SK-N-MC (cell line): Measurements from ENCODE around the gene MAML2.

Experiments
- DNase-seq: peaks from one replicate; pipeline ENCODE4 v3.0.0-alpha.2; 2011; ENCODE audit warnings: low read depth, low spot score
- H3K27ac ChIP-seq: fragments of 200-600 bp; sonication (generic); 2 replicates; pipeline ENCODE4 v1.5.1; 2016; ENCODE audit warnings: mixed run types
- H3K36me3 ChIP-seq: fragments of 200-600 bp; sonication (generic); 2 replicates; pipeline ENCODE4 v1.6.1; 2017; ENCODE audit warnings: antibody characterized with exemption, low read length, mixed read lengths; ENCODE audit not compliant: insufficient read depth
- H3K4me3 ChIP-seq: fragments of 200-600 bp; sonication (generic); 2 replicates; pipeline ENCODE4 v1.5.1; 2016
- H3K9ac ChIP-seq: fragments of 200-600 bp; sonication (generic); 2 replicates; pipeline ENCODE4 v1.8.0; 2017; ENCODE audit warnings: mixed run types, mixed read lengths; ENCODE audit not compliant: insufficient read length
- H3K9me3 ChIP-seq: fragments of 200-600 bp; sonication (generic); 2 replicates; pipeline ENCODE4 v1.6.1; 2017; ENCODE audit warnings: low read depth, mild to moderate bottlenecking, antibody characterized with exemption, low read length, moderate library complexity, mixed read lengths
- EZH2 ChIP-seq: fragments of 200-600 bp; sonication (generic); IDR thresholded peaks from one replicate; pipeline ENCODE4 v1.6.1; 2017; ENCODE audit warnings: antibody characterized with exemption
- FOXP2 ChIP-seq: optimal IDR thresholded peaks from 2 replicates; pipeline ENCODE3; 2011; ENCODE audit warnings: mild to moderate bottlenecking, moderate library complexity; ENCODE audit not compliant: insufficient read depth; ENCODE audit errors: extremely low read length, control extremely low read depth
- POLR2AphosphoS5 ChIP-seq: IDR thresholded peaks from 2 replicates; pipeline ENCODE4 v1.6.1; 2012; ENCODE audit warnings: mild to moderate bottlenecking, low read depth, low read length, borderline replicate concordance

The MAML2 gene

GRCh38 chr11:96104496-96104895 lies 238.5 kb downstream of the MAML2 start:
- TF ChIP-seq POLR2AphosphoS5 (no peak), EZH2 (no peak), FOXP2 (no peak)
- H3K9ac ChIP-seq = no peak overlapping the region
- no peak overlapping the region for H3K4me3 ChIP-seq
- H3K36me3 ChIP-seq = no peaks in the 10 kb centered on the region
- no peaks in the 10 kb centered on the region for H3K9me3 ChIP-seq
- H3K27ac ChIP-seq = no peak overlapping the region
- DNase-seq = no peak

DNA sequence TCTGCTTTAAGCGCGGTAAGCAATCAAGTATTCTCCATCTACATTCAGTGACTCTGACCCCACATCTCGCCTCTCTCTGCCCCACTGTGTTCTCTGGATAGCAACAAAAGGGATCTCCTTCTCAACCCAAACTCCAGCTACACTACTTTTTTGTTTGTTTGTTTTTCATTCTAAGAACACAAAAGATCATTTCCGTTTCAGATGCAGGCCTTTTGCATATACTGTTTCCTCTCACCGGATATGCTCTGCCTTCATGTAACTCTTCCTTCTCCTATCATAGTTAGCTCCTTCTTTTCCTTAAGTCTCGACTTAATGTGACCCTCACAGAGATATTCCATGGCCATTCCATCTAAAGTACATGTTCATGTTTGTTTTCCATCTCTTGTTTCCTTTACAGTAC lies 239.3 kb downstream of the MAML2 start:
- H3K9ac ChIP-seq = no peak overlapping the region
- no peak overlapping the region for H3K4me3 ChIP-seq
- no peak for DNase-seq
- H3K36me3 ChIP-seq = no peaks in the 10 kb centered on the region
- no peak for TF ChIP-seq EZH2
- TF ChIP-seq FOXP2 = no peak
- no peak for TF ChIP-seq POLR2AphosphoS5
- no peak overlapping the region for H3K27ac ChIP-seq
- no peaks in the 10 kb centered on the region for H3K9me3 ChIP-seq

DNA sequence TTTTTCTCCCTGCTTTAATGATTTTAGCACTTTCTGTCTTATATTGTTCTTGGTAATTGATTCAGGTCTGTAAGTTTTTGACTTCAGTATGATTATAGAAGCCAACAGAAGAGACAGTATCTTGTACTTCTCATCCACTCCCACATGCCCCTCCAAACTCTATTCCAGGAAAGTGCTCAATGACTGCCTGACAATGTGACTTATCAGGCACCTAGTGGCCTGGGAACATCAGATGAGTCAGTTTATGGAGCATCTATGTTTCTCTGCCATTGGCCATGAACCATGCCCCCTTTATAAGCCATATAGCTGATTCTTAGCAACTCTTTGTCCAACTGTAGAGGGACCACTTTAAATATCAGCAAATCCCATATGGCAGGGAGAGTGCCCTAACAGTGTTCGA lies 239.9 kb downstream of the MAML2 start:
- no peak overlapping the region for H3K4me3 ChIP-seq
- no peak overlapping the region for H3K9ac ChIP-seq
- H3K36me3 ChIP-seq = no peaks in the 10 kb centered on the region
- H3K9me3 ChIP-seq = no peaks in the 10 kb centered on the region
- no peak for DNase-seq
- no peak overlapping the region for H3K27ac ChIP-seq
- TF ChIP-seq POLR2AphosphoS5 (no peak), FOXP2 (no peak), EZH2 (no peak)

- H3K27ac ChIP-seq = no peak overlapping the region
- DNase-seq = no peak
- TF ChIP-seq FOXP2 (no peak), POLR2AphosphoS5 (no peak), EZH2 (no peak)
- no peak overlapping the region for H3K9ac ChIP-seq
- no peaks in the 10 kb centered on the region for H3K36me3 ChIP-seq
- H3K4me3 ChIP-seq = no peak overlapping the region
- no peaks in the 10 kb centered on the region for H3K9me3 ChIP-seq
Observed at GRCh38 chr11:96102664-96103078, 240.3 kb downstream of the MAML2 start.

DNA sequence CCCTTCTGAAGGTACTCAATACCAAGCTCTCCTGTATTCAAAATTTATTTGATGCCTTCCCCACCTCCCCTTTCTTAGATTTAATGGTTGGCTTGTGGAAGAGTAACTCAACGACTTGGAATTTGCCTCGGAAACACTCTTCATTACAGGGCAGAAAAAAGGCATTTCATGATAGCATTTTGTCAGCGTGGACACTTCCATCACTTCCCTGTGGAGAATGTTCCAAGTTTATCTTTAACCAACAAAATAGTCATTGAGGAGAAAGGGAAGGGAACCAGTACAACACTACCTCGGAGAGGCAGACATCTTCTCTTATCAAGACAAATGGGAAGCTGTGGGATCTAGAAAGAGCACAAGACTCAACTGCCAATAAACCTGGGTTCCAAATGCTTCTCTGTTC lies 241.8 kb downstream of the MAML2 start:
- Histone ChIP-seq H3K9me3 (no peaks in the 10 kb centered on the region), H3K9ac (no peak overlapping the region), H3K27ac (no peak overlapping the region), H3K36me3 (no peaks in the 10 kb centered on the region), H3K4me3 (no peak overlapping the region)
- DNase-seq = no peak
- no peak for TF ChIP-seq EZH2

DNA sequence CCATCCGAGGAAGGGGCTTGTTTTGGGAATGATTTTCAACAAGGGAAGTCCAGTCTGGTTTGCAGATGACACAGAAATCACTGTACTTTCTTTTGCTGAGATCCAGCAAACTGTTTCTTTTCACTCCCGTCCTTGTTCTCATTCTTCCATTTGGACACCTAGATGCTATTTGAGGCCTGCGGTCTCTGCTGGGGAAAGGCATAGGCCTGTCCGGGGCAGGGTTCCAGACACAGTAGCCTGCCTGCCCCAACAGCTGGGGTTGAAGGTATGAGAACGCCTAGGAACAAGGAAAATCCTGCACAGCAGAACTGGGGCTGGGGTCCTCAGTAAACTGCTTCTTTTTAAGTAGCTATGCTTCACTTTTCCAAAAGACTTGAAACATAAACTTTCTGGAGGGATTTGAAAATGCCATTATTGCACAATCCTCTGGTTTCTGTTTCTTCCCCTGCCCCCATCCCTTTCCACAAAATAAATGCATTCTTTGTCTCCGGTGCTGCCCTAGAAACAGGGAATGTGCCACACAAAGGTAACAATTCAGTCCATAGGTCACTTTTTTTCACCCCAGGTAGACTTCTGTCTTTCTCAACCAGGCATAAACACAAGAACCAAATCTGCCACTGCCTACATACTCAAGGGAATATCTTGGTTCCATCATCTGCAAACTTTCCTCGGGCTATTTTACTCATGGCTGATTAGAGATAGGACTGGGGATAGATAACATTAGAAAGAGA lies 244.3 kb downstream of the MAML2 start:
- Histone ChIP-seq H3K36me3 (no peaks in the 10 kb centered on the region), H3K9ac (no peak overlapping the region), H3K27ac (no peak overlapping the region), H3K4me3 (peak overlapping the region; percentile 17; the same call in 1 of the 2 replicates), H3K9me3 (no peaks in the 10 kb centered on the region)
- DNase-seq = no peak
- no peak for TF ChIP-seq POLR2AphosphoS5
- TF ChIP-seq FOXP2 = no peak
- TF ChIP-seq EZH2 = no peak

GRCh38 chr11:96097844-96098421 lies 245.1 kb downstream of the MAML2 start:
- no peak for DNase-seq
- Histone ChIP-seq H3K9me3 (no peaks in the 10 kb centered on the region), H3K9ac (no peak overlapping the region), H3K36me3 (no peaks in the 10 kb centered on the region), H3K27ac (no peak overlapping the region), H3K4me3 (no peak overlapping the region)
- TF ChIP-seq POLR2AphosphoS5 (no peak), EZH2 (no peak), FOXP2 (no peak)

DNA sequence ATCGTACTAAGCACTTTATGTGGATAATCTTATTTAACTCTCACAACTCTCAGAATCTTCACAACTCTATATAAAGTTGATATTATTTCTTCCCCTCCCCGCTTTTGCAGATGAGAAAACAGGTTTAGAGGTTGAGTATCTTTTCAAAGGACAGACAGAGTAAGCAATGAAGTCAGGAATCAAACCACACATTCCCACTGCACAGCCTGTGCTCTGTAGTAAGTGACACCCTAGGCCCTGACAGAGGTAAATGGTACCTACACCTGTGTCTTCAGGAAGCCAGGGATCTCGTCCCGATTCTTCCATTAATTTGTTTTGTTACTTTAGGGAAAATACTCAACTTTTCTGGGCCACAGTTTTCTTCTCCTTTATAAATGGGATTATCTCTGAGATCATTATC lies 246.6 kb downstream of the MAML2 start:
- Histone ChIP-seq H3K27ac (no peak overlapping the region), H3K9me3 (no peaks in the 10 kb centered on the region), H3K36me3 (no peaks in the 10 kb centered on the region), H3K9ac (no peak overlapping the region), H3K4me3 (no peak overlapping the region)
- no peak for DNase-seq
- TF ChIP-seq POLR2AphosphoS5 (no peak), FOXP2 (no peak), EZH2 (no peak)

GRCh38 chr11:96095884-96096303 lies 247.1 kb downstream of the MAML2 start:
- no peaks in the 10 kb centered on the region for H3K9me3 ChIP-seq
- DNase-seq = no peak
- no peak overlapping the region for H3K4me3 ChIP-seq
- H3K9ac ChIP-seq = no peak overlapping the region
- no peak for TF ChIP-seq EZH2
- TF ChIP-seq POLR2AphosphoS5 = no peak
- no peak for TF ChIP-seq FOXP2
- no peak overlapping the region for H3K27ac ChIP-seq
- no peaks in the 10 kb centered on the region for H3K36me3 ChIP-seq
